Peyer's patch (tissue), 4 donors: ENCODE measurements around the gene MECP2.

Experiments used
- POLR2A ChIP-seq, 2 donors: fragments of 450-650 bp; IDR thresholded peaks; one replicate each; pipeline ENCODE4 v1.5.1; 2017; ENCODE audit warnings: antibody characterized with exemption in 2 of 2, mild to moderate bottlenecking in 2 of 2, moderate library complexity in 2 of 2
- TF ChIP-seq, protein P1 (sequence below), 6 experiments: fragments of 450-650 bp in 4 of 6; fragments of 200-600 bp in 2 of 6; sonication (generic) in 1 of 6; IDR thresholded peaks; one replicate each; pipeline ENCODE4 v1.5.1; 2017 to 2019; ENCODE audit warnings: antibody characterized with exemption in 6 of 6, mild to moderate bottlenecking in 3 of 6, moderate library complexity in 1 of 6

- TF ChIP-seq, protein P1, sequence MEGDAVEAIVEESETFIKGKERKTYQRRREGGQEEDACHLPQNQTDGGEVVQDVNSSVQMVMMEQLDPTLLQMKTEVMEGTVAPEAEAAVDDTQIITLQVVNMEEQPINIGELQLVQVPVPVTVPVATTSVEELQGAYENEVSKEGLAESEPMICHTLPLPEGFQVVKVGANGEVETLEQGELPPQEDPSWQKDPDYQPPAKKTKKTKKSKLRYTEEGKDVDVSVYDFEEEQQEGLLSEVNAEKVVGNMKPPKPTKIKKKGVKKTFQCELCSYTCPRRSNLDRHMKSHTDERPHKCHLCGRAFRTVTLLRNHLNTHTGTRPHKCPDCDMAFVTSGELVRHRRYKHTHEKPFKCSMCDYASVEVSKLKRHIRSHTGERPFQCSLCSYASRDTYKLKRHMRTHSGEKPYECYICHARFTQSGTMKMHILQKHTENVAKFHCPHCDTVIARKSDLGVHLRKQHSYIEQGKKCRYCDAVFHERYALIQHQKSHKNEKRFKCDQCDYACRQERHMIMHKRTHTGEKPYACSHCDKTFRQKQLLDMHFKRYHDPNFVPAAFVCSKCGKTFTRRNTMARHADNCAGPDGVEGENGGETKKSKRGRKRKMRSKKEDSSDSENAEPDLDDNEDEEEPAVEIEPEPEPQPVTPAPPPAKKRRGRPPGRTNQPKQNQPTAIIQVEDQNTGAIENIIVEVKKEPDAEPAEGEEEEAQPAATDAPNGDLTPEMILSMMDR (IDR thresholded peaks at IDR 0.05) = no peak
- TF ChIP-seq POLR2A (IDR thresholded peaks at IDR 0.05) = no peak
Measured at GRCh38 chrX:153983321-153983801, 114.2 kb downstream of the MECP2 start.
